ENCODE measurements around the gene ZNF79.
A peak's percentile ranks its signal among the peaks of the same experiment; 100 is the strongest.

Gene ZNF79

GRCh38 chr9:127423934-127424675 is at the start of gene ZNF79:
Gene ZNF79 (plus strand): TSS chr9:127424382. CDS start chr9:127424788, 406 bp downstream.
- peak; percentile 92 for DNase-seq (ENCODE audit: low spot score)

- no peak for DNase-seq (ENCODE audit: low spot score)
These were observed 43.7 kb upstream of the ZNF79 start for GRCh38 chr9:127380479-127380878.

- DNase-seq (ENCODE audit: low spot score), result no peak
These were observed 41.6 kb upstream of the ZNF79 start for GRCh38 chr9:127382541-127382940.

- no peak for DNase-seq (ENCODE audit: low spot score)
These were observed 40.0 kb upstream of the ZNF79 start for GRCh38 chr9:127384016-127384730.

GRCh38 chr9:127384901-127385300 is 39.3 kb upstream of the ZNF79 start:
- DNase-seq (ENCODE audit: low spot score), result no peak

GRCh38 chr9:127386249-127386648 is 37.9 kb upstream of the ZNF79 start:
- no peak for DNase-seq (ENCODE audit: low spot score)

- no peak for DNase-seq (ENCODE audit: low spot score)
These were observed 37.2 kb upstream of the ZNF79 start for GRCh38 chr9:127386981-127387380.

GRCh38 chr9:127388037-127388855 is 35.9 kb upstream of the ZNF79 start:
- DNase-seq (ENCODE audit: low spot score), result peak; percentile 45

- DNase-seq (ENCODE audit: low spot score), result no peak
These were observed 35.3 kb upstream of the ZNF79 start for GRCh38 chr9:127388856-127389238.

- DNase-seq (ENCODE audit: low spot score), result no peak
These were observed 34.6 kb upstream of the ZNF79 start for GRCh38 chr9:127389381-127390247.

GRCh38 chr9:127390248-127390545 is 34.0 kb upstream of the ZNF79 start:
- no peak for DNase-seq (ENCODE audit: low spot score)

- no peak for DNase-seq (ENCODE audit: low spot score)
These were observed 33.6 kb upstream of the ZNF79 start for GRCh38 chr9:127390563-127390962.

GRCh38 chr9:127392166-127392565 is 32.0 kb upstream of the ZNF79 start:
- no peak for DNase-seq (ENCODE audit: low spot score)

GRCh38 chr9:127392976-127393375 is 31.2 kb upstream of the ZNF79 start:
- no peak for DNase-seq (ENCODE audit: low spot score)

GRCh38 chr9:127393645-127394044 is 30.5 kb upstream of the ZNF79 start:
- no peak for DNase-seq (ENCODE audit: low spot score)

GRCh38 chr9:127395497-127396252 is 28.5 kb upstream of the ZNF79 start:
- DNase-seq (ENCODE audit: low spot score), result peak; percentile 45

- no peak for DNase-seq (ENCODE audit: low spot score)
These were observed 27.9 kb upstream of the ZNF79 start for GRCh38 chr9:127396253-127396807.

- peak; percentile 87 for DNase-seq (ENCODE audit: low spot score)
These were observed 27.2 kb upstream of the ZNF79 start, which contains the start of gene SLC2A8 for GRCh38 chr9:127396808-127397645. Gene SLC2A8 (plus strand): TSS chr9:127397169. CDS start chr9:127397231, 62 bp downstream.

GRCh38 chr9:127397646-127398274 is 26.4 kb upstream of the ZNF79 start:
- peak; percentile 58 for DNase-seq (ENCODE audit: low spot score)

All from HuH-7.5 (cell line).